Epithelial cell of proximal tubule (primary cell): ENCODE measurements around the gene ZNF667. TPM values are rescaled to one million over a fixed set of nuclear protein-coding genes. Genes with fewer than 3 reads are reported as not detected.
A peak's percentile ranks its signal among the peaks of the same experiment; 100 is the strongest.

Source experiments
- DNase-seq: peaks from one replicate; pipeline ENCODE4 v3.0.0-alpha.2; 2011; ENCODE audit warnings: low read depth
- H3K4me3 ChIP-seq: 2 replicates; pipeline ENCODE4 v1.5.1; 2011; ENCODE audit warnings: low read depth, mild to moderate bottlenecking, low read length
- CTCF ChIP-seq: conservative IDR thresholded peaks from 2 replicates; pipeline ENCODE4 v1.5.1; 2012; ENCODE audit warnings: low read depth, mild to moderate bottlenecking, low read length
- total RNA-seq: library from RNA; depleted of rRNA; stranded (reverse); fragments of >200 nt; gene quantifications from 2 replicates; pipeline ENCODE4 v1.2.3, GENCODE V29; 2015

ZNF667 gene
- total RNA-seq, 1 donor from 2014 or later, result 6.1 TPM

DNA sequence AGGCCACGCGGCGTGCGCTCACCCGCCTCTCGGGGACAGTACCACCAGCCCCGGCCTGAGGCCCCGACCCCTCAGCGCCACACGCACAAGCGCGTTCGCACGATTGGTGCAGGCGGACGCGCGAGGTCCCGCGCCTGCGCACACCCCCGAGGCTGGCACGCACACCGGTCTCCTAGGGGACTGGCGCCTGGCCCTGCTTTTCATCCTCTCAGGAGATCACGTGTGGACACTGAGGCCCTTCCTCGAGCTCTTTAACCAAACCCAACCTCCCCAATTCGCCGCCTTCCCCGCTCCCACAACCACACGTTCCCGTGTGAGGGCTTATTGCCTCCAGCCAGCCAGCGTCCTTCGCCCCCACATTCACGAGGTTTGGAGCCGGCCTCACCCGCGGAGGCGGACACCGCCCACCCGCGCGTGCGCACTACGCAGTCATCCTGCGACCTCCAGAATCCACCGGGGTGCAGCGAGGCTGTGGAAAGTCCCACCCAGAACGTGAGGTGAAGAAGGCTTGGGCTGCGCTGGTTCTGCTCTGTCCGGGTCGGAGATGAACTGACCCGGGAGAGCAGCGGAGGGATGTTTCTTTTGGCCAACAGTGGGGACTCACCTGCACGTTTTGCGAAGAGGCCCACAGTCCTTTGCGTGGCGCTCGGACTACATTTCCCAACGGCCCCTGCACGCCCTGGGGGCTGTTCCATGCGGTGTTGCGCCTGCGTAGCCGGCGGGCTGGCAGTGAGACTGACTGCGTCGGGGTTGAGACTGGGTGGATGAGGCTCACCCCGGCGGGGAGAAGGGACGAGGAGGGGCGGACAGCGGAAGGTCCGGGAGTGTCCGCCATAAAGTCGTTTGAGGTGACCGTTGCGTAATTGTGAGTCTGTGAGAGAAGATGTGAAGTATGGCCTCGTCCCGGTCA lies 539 bp upstream of the ZNF667 start:
- DNase-seq, result peak; percentile 26
- peak overlapping the region; percentile 72 for H3K4me3 ChIP-seq
- no peak for TF ChIP-seq CTCF

DNA sequence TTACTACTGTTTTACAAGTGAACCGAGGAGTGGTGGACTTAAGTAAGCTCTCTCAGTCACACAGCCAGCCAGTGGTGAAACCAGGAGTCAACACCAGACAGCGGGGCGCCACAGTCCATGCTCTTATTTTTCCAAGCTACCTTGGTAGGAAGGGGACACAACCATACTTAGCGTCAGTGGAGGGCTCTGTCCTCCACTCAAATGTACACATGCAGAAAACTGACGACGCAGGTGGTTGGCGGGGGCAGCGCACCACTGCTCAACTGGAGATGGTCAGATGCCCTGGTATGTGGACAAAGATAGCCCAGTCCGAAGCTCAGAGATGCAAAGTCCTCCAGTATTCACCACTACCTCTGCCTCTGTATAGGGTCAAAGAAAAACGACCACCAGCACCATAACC lies 1.1 kb downstream of the ZNF667 start:
- no peak for TF ChIP-seq CTCF
- peak overlapping the region; percentile 72 for H3K4me3 ChIP-seq
- no peak for DNase-seq

DNA sequence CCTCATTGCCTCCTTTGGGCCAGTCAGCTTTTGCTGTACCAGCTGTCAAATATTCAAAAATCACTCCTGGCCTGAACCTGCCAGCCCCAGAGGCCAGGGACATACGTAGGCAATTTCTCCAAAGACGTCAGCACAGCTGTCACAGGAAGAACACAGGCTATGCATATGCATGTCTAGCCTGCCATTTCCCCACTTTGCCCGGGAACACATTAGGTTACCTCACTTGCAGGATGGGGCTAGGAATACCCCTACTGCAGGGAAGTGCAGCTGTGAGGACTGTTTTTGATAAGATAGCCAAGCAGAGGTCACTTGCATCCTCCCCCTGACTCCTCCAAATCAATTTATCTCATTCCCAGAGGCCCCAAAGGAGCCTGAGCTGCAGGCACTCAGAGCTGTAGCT lies 2.8 kb downstream of the ZNF667 start:
- no peak for DNase-seq
- H3K4me3 ChIP-seq, result no peak overlapping the region
- no peak for TF ChIP-seq CTCF

- DNase-seq, result no peak
- H3K4me3 ChIP-seq, result no peak overlapping the region
- no peak for TF ChIP-seq CTCF
Observed at GRCh38 chr19:56441206-56441792, 35.8 kb downstream of the ZNF667 start.

DNA sequence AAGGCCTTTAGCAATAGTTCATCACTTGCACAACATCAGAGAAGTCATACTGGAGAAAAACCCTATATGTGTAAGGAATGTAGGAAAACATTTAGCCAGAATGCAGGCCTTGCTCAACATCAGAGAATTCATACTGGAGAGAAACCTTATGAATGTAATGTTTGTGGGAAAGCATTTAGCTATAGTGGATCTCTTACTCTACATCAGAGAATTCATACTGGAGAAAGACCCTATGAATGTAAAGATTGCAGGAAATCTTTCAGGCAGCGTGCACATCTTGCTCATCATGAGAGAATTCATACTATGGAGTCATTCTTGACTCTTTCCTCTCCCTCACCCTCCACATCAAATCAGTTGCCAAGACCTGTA lies 53.2 kb downstream of the ZNF667 start:
- TF ChIP-seq CTCF, result no peak
- H3K4me3 ChIP-seq, result no peak overlapping the region
- DNase-seq, result no peak

DNA sequence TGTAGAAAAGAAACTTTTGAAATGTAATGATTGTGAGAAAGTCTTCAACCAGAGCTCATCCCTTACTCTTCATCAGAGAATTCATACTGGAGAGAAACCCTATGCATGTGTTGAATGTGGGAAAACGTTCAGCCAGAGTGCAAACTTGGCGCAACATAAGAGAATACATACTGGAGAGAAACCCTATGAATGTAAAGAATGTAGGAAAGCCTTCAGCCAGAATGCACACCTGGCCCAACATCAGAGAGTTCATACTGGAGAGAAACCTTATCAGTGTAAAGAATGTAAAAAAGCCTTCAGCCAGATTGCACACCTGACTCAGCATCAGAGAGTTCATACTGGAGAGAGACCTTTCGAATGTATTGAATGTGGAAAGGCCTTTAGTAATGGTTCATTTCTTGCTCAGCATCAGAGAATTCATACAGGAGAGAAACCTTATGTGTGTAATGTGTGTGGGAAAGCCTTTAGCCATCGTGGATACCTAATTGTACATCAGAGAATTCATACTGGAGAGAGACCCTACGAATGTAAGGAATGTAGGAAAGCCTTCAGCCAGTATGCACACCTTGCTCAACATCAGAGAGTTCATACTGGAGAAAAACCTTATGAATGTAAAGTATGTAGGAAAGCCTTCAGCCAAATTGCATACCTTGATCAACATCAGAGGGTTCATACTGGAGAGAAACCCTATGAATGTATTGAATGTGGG lies 53.7 kb downstream of the ZNF667 start:
- DNase-seq, result no peak
- H3K4me3 ChIP-seq, result no peak overlapping the region
- no peak for TF ChIP-seq CTCF
